Measurements from ENCODE around the gene ZNF474.

DNA sequence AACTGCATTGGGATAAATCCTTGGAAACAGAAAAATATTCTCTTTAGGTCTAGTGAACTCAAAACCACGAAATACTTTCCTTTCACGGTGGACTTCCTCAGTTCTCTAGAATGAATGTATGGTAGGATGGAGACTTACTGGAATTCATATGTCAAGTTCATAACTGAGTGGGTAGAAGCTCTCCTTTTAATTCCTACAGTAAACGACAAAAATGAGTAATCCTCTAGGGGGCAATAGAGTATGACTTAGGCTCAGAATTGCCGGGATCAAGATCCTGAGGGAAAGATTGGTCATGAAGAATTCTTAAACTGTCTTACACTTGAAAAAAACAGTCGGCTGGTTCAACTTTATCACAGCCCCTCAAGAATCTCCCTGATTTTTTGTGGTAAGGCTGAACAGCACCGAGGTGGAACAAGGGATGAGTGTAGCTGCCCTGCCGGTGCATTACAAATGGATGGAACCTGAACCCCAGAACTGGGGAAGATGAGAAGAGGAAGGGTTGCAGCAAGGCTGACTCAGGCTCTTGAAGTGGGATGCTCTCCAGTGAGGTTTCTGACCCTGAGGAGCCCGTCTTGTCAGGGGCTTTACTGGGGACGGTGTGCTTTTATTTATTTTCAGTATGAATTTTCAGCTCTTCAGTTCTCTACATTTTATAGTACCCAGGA, 37.3 kb upstream of the ZNF474 start:
- no peak for TF ChIP-seq EP300 (IDR thresholded peaks at IDR 0.05)
- no peak for TF ChIP-seq POLR2A (IDR thresholded peaks at IDR 0.05)

Measured in ovary (tissue), 1 donor.